A673 (cell line): ENCODE data around the gene EYS. TPM values are rescaled to one million over a fixed set of nuclear protein-coding genes. Genes with fewer than 3 reads are reported as not detected.

ENCODE experiments used
- BruUV-seq: library from RNA; stranded (reverse); fragments of 400-500 nt; replicated peaks from 2 replicates; lab custom pipeline; 2021; lab: Mats Ljungman, UMichigan
- CTCF ChIA-PET: fragments of 300-600 bp; sonication (Branson Sonifier 250); formaldehyde crosslinking; loops from one replicate; lab custom pipeline; 2022; ENCODE audit warnings: antibody characterized with exemption; lab: Charles Lee
- POLR2A ChIA-PET: fragments of 300-600 bp; sonication (Branson Sonifier 250); formaldehyde crosslinking; loops from one replicate; lab custom pipeline; 2022; ENCODE audit warnings: antibody characterized with exemption; ENCODE audit not compliant: low non-redundant PET; lab: Charles Lee
- DNase-seq: peaks from one replicate; pipeline ENCODE4 v3.0.0-alpha.2; 2015; ENCODE audit warnings: low spot score
- H3K27ac ChIP-seq: fragments of 200-600 bp; sonication (generic); 2 replicates; pipeline ENCODE4 v1.5.1; 2016; ENCODE audit warnings: mixed run types, low read depth, mild to moderate bottlenecking, mixed read lengths, antibody characterized with exemption, low read length; ENCODE audit not compliant: poor library complexity, severe bottlenecking
- H3K27me3 ChIP-seq: fragments of 200-600 bp; sonication (generic); replicated peaks from 2 replicates; pipeline ENCODE4 v1.6.1; 2017; ENCODE audit warnings: mixed run types, low read depth, mild to moderate bottlenecking, mixed read lengths, antibody characterized with exemption, low read length; ENCODE audit not compliant: insufficient read depth, poor library complexity
- H3K36me3 ChIP-seq: fragments of 200-600 bp; sonication (generic); 2 replicates; pipeline ENCODE4 v1.6.1; 2016; ENCODE audit warnings: mixed run types, mild to moderate bottlenecking, mixed read lengths, antibody characterized with exemption, low read length; ENCODE audit not compliant: insufficient read depth, poor library complexity, severe bottlenecking
- H3K4me1 ChIP-seq: fragments of 200-600 bp; sonication (generic); 2 replicates; pipeline ENCODE4 v1.6.1; 2017; ENCODE audit warnings: mixed run types, mild to moderate bottlenecking, mixed read lengths, antibody characterized with exemption, low read length; ENCODE audit not compliant: insufficient read depth, poor library complexity, severe bottlenecking
- H3K4me3 ChIP-seq: fragments of 200-600 bp; sonication (generic); 2 replicates; pipeline ENCODE4 v1.5.1; 2016; ENCODE audit warnings: low read depth, mixed run types, mild to moderate bottlenecking, mixed read lengths, low read length; ENCODE audit not compliant: poor library complexity, severe bottlenecking
- H3K9me3 ChIP-seq: fragments of 200-600 bp; sonication (generic); 2 replicates; pipeline ENCODE4 v1.6.1; 2016; ENCODE audit warnings: mixed run types, low read depth, mild to moderate bottlenecking, mixed read lengths, antibody characterized with exemption, low read length; ENCODE audit not compliant: poor library complexity, severe bottlenecking
- CTCF ChIP-seq: fragments of 300-800, 200-600 bp; sonication (generic); conservative IDR thresholded peaks from 2 replicates; pipeline ENCODE4 v1.5.1; 2017; ENCODE audit warnings: low read depth, mild to moderate bottlenecking, antibody characterized with exemption, low read length, moderate library complexity, mixed read lengths
- EZH2 ChIP-seq: fragments of 200-600 bp; sonication (generic); IDR thresholded peaks from 2 replicates; pipeline ENCODE4 v1.6.1; 2017; ENCODE audit warnings: borderline replicate concordance, low read depth, mild to moderate bottlenecking, mixed read lengths, antibody characterized with exemption, low read length; ENCODE audit not compliant: poor library complexity, severe bottlenecking
- intact Hi-C: fragments of 100-400 bp; cut with micrococcal nuclease; formaldehyde crosslinking; loops from one replicate; pipeline ENCODE4 v1.10.0; 2022; ENCODE audit not compliant: unreplicated experiment
- total RNA-seq: library from RNA; stranded (reverse); gene quantifications from 2 replicates; pipeline ENCODE4 v1.2.3, GENCODE V29; 2021

Gene EYS
- total RNA-seq, 1 experiment from 2014 or later, result 0.47 TPM

GRCh38 chr6:63814459-63814858 is 1892.6 kb downstream of the EYS start:
- peak; percentile 18 for DNase-seq
- H3K4me1 ChIP-seq, result peaks cover 7% of the 10 kb centered on the region
- no peak overlapping the region for H3K4me3 ChIP-seq
- H3K9me3 ChIP-seq, result no peaks in the 10 kb centered on the region
- H3K27me3 ChIP-seq, result no peaks in the 10 kb centered on the region
- H3K27ac ChIP-seq, result no peak overlapping the region
- ChIA-PET POLR2A (no interaction called here), CTCF (no interaction called here)
- no peak for TF ChIP-seq EZH2
- TF ChIP-seq CTCF, result peak; percentile 31; the same call in 1 of the 2 replicates
- no TSS peak for BruUV-seq
- intact Hi-C loops, result no loop called here
- no peaks in the 10 kb centered on the region for H3K36me3 ChIP-seq

- H3K4me3 ChIP-seq, result no peak overlapping the region
- H3K9me3 ChIP-seq, result no peaks in the 10 kb centered on the region
- intact Hi-C loops, result no loop called here
- ChIA-PET POLR2A (no interaction called here), CTCF (no interaction called here)
- H3K36me3 ChIP-seq, result no peaks in the 10 kb centered on the region
- no peak overlapping the region for H3K27ac ChIP-seq
- peaks cover 11% of the 10 kb centered on the region for H3K4me1 ChIP-seq
- DNase-seq, result peak; percentile 18
- no peaks in the 10 kb centered on the region for H3K27me3 ChIP-seq
- TF ChIP-seq CTCF, result peak; percentile 32; the same call in 1 of the 2 replicates
- TF ChIP-seq EZH2, result no peak
- no TSS peak for BruUV-seq
Measured at GRCh38 chr6:63813566-63814120, 1893.4 kb downstream of the EYS start.

GRCh38 chr6:63808576-63808975 is 1898.5 kb downstream of the EYS start:
- peaks cover 42% of the 10 kb centered on the region for H3K4me1 ChIP-seq
- no peaks in the 10 kb centered on the region for H3K9me3 ChIP-seq
- BruUV-seq, result no TSS peak
- no peak overlapping the region for H3K4me3 ChIP-seq
- no peaks in the 10 kb centered on the region for H3K36me3 ChIP-seq
- POLR2A ChIA-PET, result no interaction called here
- TF ChIP-seq CTCF (no peak), EZH2 (no peak)
- no peak for DNase-seq
- intact Hi-C loops, result no loop called here
- CTCF ChIA-PET, result no interaction called here
- H3K27me3 ChIP-seq, result no peaks in the 10 kb centered on the region
- H3K27ac ChIP-seq, result peak overlapping the region; percentile 97
